Stimulated activated naive CD4-positive, alpha-beta T cell treated with Interleukin-2 at 50 U/mL for 16 hours (primary cell): ENCODE results near the gene PIM1.
A peak's percentile ranks its signal among the peaks of the same experiment; 100 is the strongest.

Source experiments
- DNase-seq: peaks from one replicate; lab custom pipeline; 2025; lab: John Stamatoyannopoulos, UW

PIM1 gene

GRCh38 chr6:37222125-37222967, 52.4 kb downstream of the PIM1 start:
- peak; percentile 67 for DNase-seq

- DNase-seq, result no peak
These were observed 53.0 kb downstream of the PIM1 start for GRCh38 chr6:37222992-37223391.
